ENCODE measurements around the gene RSBN1.
A peak's percentile ranks its signal among the peaks of the same experiment; 100 is the strongest.

RSBN1 gene

GRCh38 chr1:113813218-113813617 lies 942 bp upstream of the RSBN1 start:
- no peak for DNase-seq (ENCODE audit: low read depth in 2 of 3, low spot score in 1 of 3)

- DNase-seq (ENCODE audit: low read depth in 2 of 3, low spot score in 1 of 3): peak in 1 of 3 donors; percentile 9
Measured at GRCh38 chr1:113812661-113813135, 422 bp upstream of the RSBN1 start.

- peak; percentile 7 to 20 (median 10) for DNase-seq (ENCODE audit: low read depth in 2 of 3, low spot score in 1 of 3)
Measured at GRCh38 chr1:113811156-113811887, 954 bp downstream of the RSBN1 start.

- DNase-seq (ENCODE audit: low read depth in 2 of 3, low spot score in 1 of 3): no peak
Measured at GRCh38 chr1:113809670-113810602, 2.3 kb downstream of the RSBN1 start.

GRCh38 chr1:113808450-113809195 lies 3.7 kb downstream of the RSBN1 start:
- no peak for DNase-seq (ENCODE audit: low read depth in 2 of 3, low spot score in 1 of 3)

- no peak for DNase-seq (ENCODE audit: low read depth in 2 of 3, low spot score in 1 of 3)
Measured at GRCh38 chr1:113805639-113806038, 6.6 kb downstream of the RSBN1 start.

GRCh38 chr1:113805256-113805531 lies 7.1 kb downstream of the RSBN1 start:
- DNase-seq (ENCODE audit: low read depth in 2 of 3, low spot score in 1 of 3): no peak

- no peak for DNase-seq (ENCODE audit: low read depth in 2 of 3, low spot score in 1 of 3)
Measured at GRCh38 chr1:113804421-113805255, 7.6 kb downstream of the RSBN1 start.

GRCh38 chr1:113802367-113803007 lies 9.8 kb downstream of the RSBN1 start:
- no peak for DNase-seq (ENCODE audit: low read depth in 2 of 3, low spot score in 1 of 3)

- DNase-seq (ENCODE audit: low read depth in 2 of 3, low spot score in 1 of 3): no peak
Measured at GRCh38 chr1:113800487-113800886, 11.8 kb downstream of the RSBN1 start.

- no peak for DNase-seq (ENCODE audit: low read depth in 2 of 3, low spot score in 1 of 3)
Measured at GRCh38 chr1:113797472-113797871, 14.8 kb downstream of the RSBN1 start.

GRCh38 chr1:113793878-113794834 lies 18.1 kb downstream of the RSBN1 start:
- DNase-seq (ENCODE audit: low read depth in 2 of 3, low spot score in 1 of 3): no peak

- DNase-seq (ENCODE audit: low read depth in 2 of 3, low spot score in 1 of 3): no peak
Measured at GRCh38 chr1:113792986-113793385, 19.3 kb downstream of the RSBN1 start.

- no peak for DNase-seq (ENCODE audit: low read depth in 2 of 3, low spot score in 1 of 3)
Measured at GRCh38 chr1:113792471-113792870, 19.8 kb downstream of the RSBN1 start.

GRCh38 chr1:113788802-113789201 lies 23.5 kb downstream of the RSBN1 start:
- DNase-seq (ENCODE audit: low read depth in 2 of 3, low spot score in 1 of 3): no peak

GRCh38 chr1:113787663-113788062 lies 24.6 kb downstream of the RSBN1 start:
- DNase-seq (ENCODE audit: low read depth in 2 of 3, low spot score in 1 of 3): no peak

- DNase-seq (ENCODE audit: low read depth in 2 of 3, low spot score in 1 of 3): no peak
Measured at GRCh38 chr1:113786069-113786468, 26.2 kb downstream of the RSBN1 start.

GRCh38 chr1:113784104-113784779 lies 28.0 kb downstream of the RSBN1 start:
- DNase-seq (ENCODE audit: low read depth in 2 of 3, low spot score in 1 of 3): peak in 1 of 3 donors; percentile 4
